Measurements from ENCODE around the gene EIF5. TPM values are rescaled to one million over a fixed set of nuclear protein-coding genes. Genes with fewer than 3 reads are reported as not detected.
"Not testable (repeated sequence)": the region's sequence is repeated elsewhere in the genome, so short reads cannot be mapped to it uniquely, and the experiment has no call there.

Gene EIF5
- total RNA-seq, 1 experiment from 2014 or later, result 383 TPM

- Histone ChIP-seq H3K4me1 (0 out of 2 replicates have a peak, but pooled peaks cover 4% of the 10 kb centered on the region), H3K27ac (no peak overlapping the region), H3K36me3 (peaks cover 95% of the 10 kb centered on the region), H3K9me3 (replicated peaks) (no peaks in the 10 kb centered on the region), H3K27me3 (no peaks in the 10 kb centered on the region), H3K4me3 (no peak overlapping the region)
- DNase-seq, result no peak
These were observed 6.6 kb downstream of the EIF5 start for GRCh38 chr14:103340480-103341212.

GRCh38 chr14:103341250-103342129 lies 7.5 kb downstream of the EIF5 start:
- no peak overlapping the region for H3K4me3 ChIP-seq

GRCh38 chr14:103343164-103343879 lies 9.3 kb downstream of the EIF5 start:
- Histone ChIP-seq H3K4me3 (no peak overlapping the region), H3K9me3 (replicated peaks) (no peaks in the 10 kb centered on the region), H3K4me1 (peaks cover 12% of the 10 kb centered on the region), H3K27ac (no peak overlapping the region), H3K36me3 (peaks cover 68% of the 10 kb centered on the region), H3K27me3 (no peaks in the 10 kb centered on the region)
- DNase-seq, result no peak

More at GRCh38 chr14:103341250-103342129, 7.5 kb downstream of the EIF5 start:
- H3K36me3 ChIP-seq, result peaks cover 86% of the 10 kb centered on the region
- H3K27ac ChIP-seq, result no peak overlapping the region
- no peaks in the 10 kb centered on the region for H3K27me3 ChIP-seq
- peaks cover 3% of the 10 kb centered on the region for H3K4me1 ChIP-seq
- DNase-seq, result no peak
- no peaks in the 10 kb centered on the region for H3K9me3 ChIP-seq (replicated peaks)

- H3K36me3 ChIP-seq, result peaks cover 60% of the 10 kb centered on the region
These were observed 10.1 kb downstream of the EIF5 start for GRCh38 chr14:103343905-103344797.

GRCh38 chr14:103346286-103346685 lies 12.2 kb downstream of the EIF5 start:
- Histone ChIP-seq H3K4me3 (no peak overlapping the region), H3K27me3 (no peaks in the 10 kb centered on the region), H3K36me3 (peaks cover 38% of the 10 kb centered on the region), H3K9me3 (replicated peaks) (no peaks in the 10 kb centered on the region), H3K4me1 (peaks cover 17% of the 10 kb centered on the region), H3K27ac (no peak overlapping the region)
- peak in 1 of 2 experiments; percentile 41 for DNase-seq

More at GRCh38 chr14:103343905-103344797, 10.1 kb downstream of the EIF5 start:
- no peaks in the 10 kb centered on the region for H3K9me3 ChIP-seq (replicated peaks)
- no peaks in the 10 kb centered on the region for H3K27me3 ChIP-seq
- no peak overlapping the region for H3K4me3 ChIP-seq
- DNase-seq, result peak in 1 of 2 experiments; percentile 37
- no peak overlapping the region for H3K27ac ChIP-seq
- peaks cover 17% of the 10 kb centered on the region for H3K4me1 ChIP-seq

GRCh38 chr14:103347091-103347815 lies 13.2 kb downstream of the EIF5 start:
- no peaks in the 10 kb centered on the region for H3K9me3 ChIP-seq (replicated peaks)
- H3K4me1 ChIP-seq, result peaks cover 17% of the 10 kb centered on the region
- no peaks in the 10 kb centered on the region for H3K27me3 ChIP-seq
- no peak overlapping the region for H3K27ac ChIP-seq
- peaks cover 29% of the 10 kb centered on the region for H3K36me3 ChIP-seq
- DNase-seq, result no peak
- H3K4me3 ChIP-seq, result no peak overlapping the region

GRCh38 chr14:103348154-103348553 lies 14.1 kb downstream of the EIF5 start:
- DNase-seq, result peak in 1 of 2 experiments; percentile 50
- Histone ChIP-seq H3K4me1 (peaks cover 17% of the 10 kb centered on the region), H3K27ac (no peak overlapping the region)

GRCh38 chr14:103349982-103350381 lies 15.9 kb downstream of the EIF5 start:
- H3K27ac ChIP-seq, result no peak overlapping the region
- no peaks in the 10 kb centered on the region for H3K9me3 ChIP-seq (replicated peaks)
- no peak overlapping the region for H3K4me3 ChIP-seq
- peaks cover 1% of the 10 kb centered on the region; the same call in 1 of the 2 replicates for H3K36me3 ChIP-seq
- no peak for DNase-seq
- no peaks in the 10 kb centered on the region for H3K27me3 ChIP-seq
- peaks cover 17% of the 10 kb centered on the region for H3K4me1 ChIP-seq

More at GRCh38 chr14:103348154-103348553, 14.1 kb downstream of the EIF5 start:
- Histone ChIP-seq H3K27me3 (no peaks in the 10 kb centered on the region), H3K36me3 (peaks cover 20% of the 10 kb centered on the region), H3K9me3 (replicated peaks) (no peaks in the 10 kb centered on the region), H3K4me3 (no peak overlapping the region)

GRCh38 chr14:103353362-103353761 lies 19.3 kb downstream of the EIF5 start:
- no peaks in the 10 kb centered on the region for H3K36me3 ChIP-seq

GRCh38 chr14:103354141-103354540 lies 20.1 kb downstream of the EIF5 start:
- Histone ChIP-seq H3K9me3 (replicated peaks) (no peaks in the 10 kb centered on the region), H3K4me3 (no peak overlapping the region), H3K27me3 (no peaks in the 10 kb centered on the region), H3K27ac (no peak overlapping the region), H3K36me3 (no peaks in the 10 kb centered on the region), H3K4me1 (no peaks in the 10 kb centered on the region)
- DNase-seq, result no peak

More at GRCh38 chr14:103353362-103353761, 19.3 kb downstream of the EIF5 start:
- Histone ChIP-seq H3K9me3 (replicated peaks) (no peaks in the 10 kb centered on the region), H3K27ac (no peak overlapping the region), H3K4me3 (no peak overlapping the region), H3K4me1 (peaks cover 5% of the 10 kb centered on the region), H3K27me3 (no peaks in the 10 kb centered on the region)
- no peak for DNase-seq

GRCh38 chr14:103356024-103356682 lies 22.1 kb downstream of the EIF5 start:
- no peaks in the 10 kb centered on the region for H3K9me3 ChIP-seq (replicated peaks)
- H3K27ac ChIP-seq, result no peak overlapping the region
- H3K4me3 ChIP-seq, result no peak overlapping the region
- H3K4me1 ChIP-seq, result no peaks in the 10 kb centered on the region
- no peaks in the 10 kb centered on the region for H3K27me3 ChIP-seq
- DNase-seq, result no peak
- no peaks in the 10 kb centered on the region for H3K36me3 ChIP-seq

GRCh38 chr14:103357552-103357951 lies 23.5 kb downstream of the EIF5 start:
- not testable (repeated sequence) for H3K4me1 ChIP-seq, H3K27me3 ChIP-seq, H3K27ac ChIP-seq

GRCh38 chr14:103360548-103360947 lies 26.5 kb downstream of the EIF5 start:
- no peak overlapping the region for H3K4me3 ChIP-seq
- H3K27ac ChIP-seq, result no peak overlapping the region
- H3K27me3 ChIP-seq, result no peaks in the 10 kb centered on the region
- H3K4me1 ChIP-seq, result no peaks in the 10 kb centered on the region
- H3K36me3 ChIP-seq, result no peaks in the 10 kb centered on the region
- DNase-seq, result no peak
- peaks cover 3% of the 10 kb centered on the region for H3K9me3 ChIP-seq (replicated peaks)

More at GRCh38 chr14:103357552-103357951, 23.5 kb downstream of the EIF5 start:
- not testable (repeated sequence) for H3K4me3 ChIP-seq; H3K36me3 ChIP-seq; H3K9me3 ChIP-seq (replicated peaks); DNase-seq
